GM12878 (cell line): ENCODE results near the gene CEP295NL. TPM values are rescaled to one million over a fixed set of nuclear protein-coding genes. Genes with fewer than 3 reads are reported as not detected.

Source experiments
- ATF7 ChIP-seq: fragments of 450-650 bp; IDR thresholded peaks from 2 replicates; pipeline ENCODE4 v1.6.1; 2016; ENCODE audit warnings: low read depth, mild to moderate bottlenecking
- BHLHE40 ChIP-seq, 2 experiments: fragments of 450-650 bp in 1 of 2; IDR thresholded peaks; 2 replicates each; pipeline ENCODE4 v1.6.1; 2011 to 2017; ENCODE audit warnings: low read depth in 2 of 2, borderline replicate concordance in 1 of 2, improper control_type of control experiment in 1 of 2, low read length in 1 of 2, mild to moderate bottlenecking in 1 of 2
- EZH2 ChIP-seq: IDR thresholded peaks from 2 replicates; pipeline ENCODE4 v1.6.1; 2012; ENCODE audit warnings: low read depth, mild to moderate bottlenecking, control low read depth, inconsistent platforms, low read length, borderline replicate concordance; ENCODE audit not compliant: control insufficient read depth
- IKZF1 ChIP-seq: fragments of 450-650 bp; conservative IDR thresholded peaks from 2 replicates; pipeline ENCODE4 v1.6.1; 2017; ENCODE audit warnings: antibody characterized with exemption, mild to moderate bottlenecking
- NFXL1 ChIP-seq: fragments of 450-650 bp; IDR thresholded peaks from 2 replicates; pipeline ENCODE4 v1.6.1; 2017; ENCODE audit warnings: antibody characterized with exemption, mild to moderate bottlenecking, borderline replicate concordance
- NR2C1 ChIP-seq: fragments of 450-650 bp; IDR thresholded peaks from 2 replicates; pipeline ENCODE4 v1.6.1; 2017; ENCODE audit warnings: antibody characterized with exemption, mild to moderate bottlenecking, moderate library complexity
- NR2C2 ChIP-seq: IDR thresholded peaks from 2 replicates; pipeline ENCODE4 v1.6.1; 2011; ENCODE audit warnings: borderline replicate concordance, low read depth; ENCODE audit not compliant: control insufficient read depth, insufficient read length
- PML ChIP-seq: IDR thresholded peaks from 2 replicates; pipeline ENCODE4 v1.6.1; 2012; ENCODE audit warnings: low read length, inconsistent platforms
- POLR2A ChIP-seq: IDR thresholded peaks from 2 replicates; pipeline ENCODE4 v1.6.1; 2011; ENCODE audit warnings: low read depth, mild to moderate bottlenecking, low read length
- POLR2AphosphoS5 ChIP-seq: IDR thresholded peaks from 2 replicates; pipeline ENCODE4 v1.6.1; 2011; ENCODE audit warnings: mild to moderate bottlenecking, low read length, inconsistent platforms
- SMAD5 ChIP-seq: IDR thresholded peaks from 2 replicates; pipeline ENCODE4 v1.6.1; 2016; ENCODE audit warnings: antibody characterized with exemption, low read depth
- SPI1 ChIP-seq: IDR thresholded peaks from 2 replicates; pipeline ENCODE4 v1.6.1; 2011; ENCODE audit warnings: low read depth, mild to moderate bottlenecking, low read length, moderate library complexity, borderline replicate concordance; ENCODE audit not compliant: insufficient read depth
- STAT3 ChIP-seq: IDR thresholded peaks from 2 replicates; pipeline ENCODE4 v1.6.1; 2011; ENCODE audit warnings: low read depth, low read length, improper control_type of control experiment
- SUPT20H ChIP-seq: IDR thresholded peaks from 2 replicates; pipeline ENCODE4 v1.6.1; 2011; ENCODE audit warnings: low read depth, mild to moderate bottlenecking, low read length, moderate library complexity, borderline replicate concordance; ENCODE audit not compliant: control insufficient read depth
- TCF12 ChIP-seq: IDR thresholded peaks from 2 replicates; pipeline ENCODE4 v1.6.1; 2011; ENCODE audit warnings: low read depth, mild to moderate bottlenecking, low read length
- TCF7 ChIP-seq: IDR thresholded peaks from 2 replicates; pipeline ENCODE4 v1.6.1; 2014; ENCODE audit warnings: antibody characterized with exemption, borderline replicate concordance
- WRNIP1 ChIP-seq: IDR thresholded peaks from 2 replicates; pipeline ENCODE4 v1.6.1; 2011; ENCODE audit warnings: low read depth, low read length, improper control_type of control experiment, borderline replicate concordance
- ZNF622 ChIP-seq: fragments of 450-650 bp; IDR thresholded peaks from 2 replicates; pipeline ENCODE4 v1.6.1; 2017; ENCODE audit warnings: mild to moderate bottlenecking, inconsistent platforms
- polyA plus RNA-seq, 11 experiments: library from polyadenylated mRNA; depleted of rRNA in 4 of 11; unstranded in 6 of 11; stranded (reverse) in 5 of 11; fragments of >200 nt; fragmentation: Nextera tagmentation in 4 of 11; fragmentation: Illumina TruSeq in 1 of 11; extraction: Ambion mirVana in 4 of 11; extraction: Trizol in 1 of 11; gene quantifications; 1 replicate in 1 of 11; 2 replicates in 10 of 11; pipeline versions ENCODE4 v1.2.1 to v1.2.3, GENCODE V29; 2011 to 2016; ENCODE audit warnings: inconsistent platforms in 2 of 11, missing spikeins in 2 of 11, low read depth in 1 of 11
- total RNA-seq, 4 experiments: library from RNA; depleted of rRNA in 3 of 4; stranded (reverse); fragments of >200 nt in 3 of 4; fragmentation: Illumina TruSeq in 1 of 4; extraction: Trizol in 1 of 4; gene quantifications; 2 replicates each; pipeline versions ENCODE4 v1.2.1 to v1.2.3, GENCODE V29; 2013 to 2021
- TF ChIP-seq, protein P1 (sequence below): fragments of 450-650 bp; formaldehyde crosslinking; IDR thresholded peaks from 2 replicates; pipeline ENCODE4 v1.5.0; 2022; ENCODE audit warnings: mild to moderate bottlenecking, missing genetic modification characterization
- TF ChIP-seq, protein P2 (sequence below): fragments of 450-650 bp; IDR thresholded peaks from 2 replicates; pipeline ENCODE4 v1.6.1; 2017; ENCODE audit warnings: mild to moderate bottlenecking, moderate library complexity
- TF ChIP-seq, protein P3 (sequence below): fragments of 150-350 bp; IDR thresholded peaks from 2 replicates; pipeline ENCODE4 v1.6.1; 2014; ENCODE audit warnings: mild to moderate bottlenecking, low read depth, low read length

Gene CEP295NL
- total and polyA plus RNA-seq, 10 of the 15 experiments (the other 5 are each of a cell fraction or from before 2014, with no cell fraction given) = not detected

DNA sequence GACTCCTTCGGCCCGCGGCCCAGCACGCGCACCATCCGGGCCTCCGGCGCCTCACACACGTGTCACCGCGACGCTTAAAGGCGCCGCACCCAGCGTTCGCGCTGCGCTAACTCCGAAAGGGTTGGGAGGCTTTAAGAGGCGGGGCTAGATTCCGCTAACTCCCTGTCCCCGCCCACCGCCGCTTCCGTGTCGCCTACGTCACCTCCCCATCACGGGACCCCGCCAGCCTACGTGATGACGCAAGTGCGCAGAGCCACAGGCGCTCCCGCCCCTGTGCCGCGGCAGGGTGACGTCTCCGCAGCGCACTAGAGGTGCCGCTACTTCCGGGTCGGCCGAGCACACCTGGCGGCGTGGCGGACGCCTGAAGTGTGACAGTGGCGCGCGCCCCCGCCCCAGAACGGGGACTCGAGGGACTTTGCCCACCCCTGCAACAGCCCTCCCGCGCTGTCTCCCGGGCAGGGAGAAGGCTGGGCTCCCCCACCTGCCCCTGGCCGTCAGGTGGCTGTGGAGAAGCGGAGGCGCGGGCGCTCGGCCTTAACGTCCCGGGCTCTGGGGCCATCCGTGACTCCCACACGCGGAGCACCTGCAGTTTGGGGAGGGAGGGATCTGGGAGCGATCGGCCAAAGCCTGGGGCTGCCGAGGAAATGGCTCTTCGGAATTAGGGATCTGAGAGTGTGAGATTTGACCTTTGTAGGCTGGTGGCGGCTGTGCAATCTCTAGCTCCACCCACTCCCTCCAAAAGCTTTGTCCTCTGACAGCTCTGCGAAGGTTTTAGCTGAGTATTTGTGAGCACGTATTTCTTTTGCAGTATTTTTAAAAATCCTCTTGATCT, 62.0 kb downstream of the CEP295NL start, which contains the start of gene USP36 (continued):
- TF ChIP-seq IKZF1 (peak; percentile 83), PML (peak; percentile 96), SMAD5 (peak; percentile 80; the same call in 1 of the 2 replicates), TCF12 (peak; percentile 71; the same call in 1 of the 2 replicates), EZH2 (no peak), POLR2AphosphoS5 (peak; percentile 87), SUPT20H (no peak), NR2C1 (peak; percentile 60), STAT3 (no peak), NFXL1 (peak; percentile 95), NR2C2 (no peak), BHLHE40 (IDR thresholded peaks at IDR 0.05; ENCODE audit: borderline replicate concordance in 1 of 2, low read depth in 2 of 2, low read length in 1 of 2) (peak; percentile 99), TCF7 (no peak), SPI1 (0 out of 2 replicates have a peak, but pooled peaks have one; percentile 18), ZNF622 (no peak), WRNIP1 (no peak), ATF7 (peak; percentile 94), POLR2A (peak; percentile 100)
- TF ChIP-seq, protein P1, sequence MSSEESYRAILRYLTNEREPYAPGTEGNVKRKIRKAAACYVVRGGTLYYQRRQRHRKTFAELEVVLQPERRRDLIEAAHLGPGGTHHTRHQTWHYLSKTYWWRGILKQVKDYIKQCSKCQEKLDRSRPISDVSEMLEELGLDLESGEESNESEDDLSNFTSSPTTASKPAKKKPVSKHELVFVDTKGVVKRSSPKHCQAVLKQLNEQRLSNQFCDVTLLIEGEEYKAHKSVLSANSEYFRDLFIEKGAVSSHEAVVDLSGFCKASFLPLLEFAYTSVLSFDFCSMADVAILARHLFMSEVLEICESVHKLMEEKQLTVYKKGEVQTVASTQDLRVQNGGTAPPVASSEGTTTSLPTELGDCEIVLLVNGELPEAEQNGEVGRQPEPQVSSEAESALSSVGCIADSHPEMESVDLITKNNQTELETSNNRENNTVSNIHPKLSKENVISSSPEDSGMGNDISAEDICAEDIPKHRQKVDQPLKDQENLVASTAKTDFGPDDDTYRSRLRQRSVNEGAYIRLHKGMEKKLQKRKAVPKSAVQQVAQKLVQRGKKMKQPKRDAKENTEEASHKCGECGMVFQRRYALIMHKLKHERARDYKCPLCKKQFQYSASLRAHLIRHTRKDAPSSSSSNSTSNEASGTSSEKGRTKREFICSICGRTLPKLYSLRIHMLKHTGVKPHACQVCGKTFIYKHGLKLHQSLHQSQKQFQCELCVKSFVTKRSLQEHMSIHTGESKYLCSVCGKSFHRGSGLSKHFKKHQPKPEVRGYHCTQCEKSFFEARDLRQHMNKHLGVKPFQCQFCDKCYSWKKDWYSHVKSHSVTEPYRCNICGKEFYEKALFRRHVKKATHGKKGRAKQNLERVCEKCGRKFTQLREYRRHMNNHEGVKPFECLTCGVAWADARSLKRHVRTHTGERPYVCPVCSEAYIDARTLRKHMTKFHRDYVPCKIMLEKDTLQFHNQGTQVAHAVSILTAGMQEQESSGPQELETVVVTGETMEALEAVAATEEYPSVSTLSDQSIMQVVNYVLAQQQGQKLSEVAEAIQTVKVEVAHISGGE (CRISPR knock-in tag) = no peak
- TF ChIP-seq, protein P2, sequence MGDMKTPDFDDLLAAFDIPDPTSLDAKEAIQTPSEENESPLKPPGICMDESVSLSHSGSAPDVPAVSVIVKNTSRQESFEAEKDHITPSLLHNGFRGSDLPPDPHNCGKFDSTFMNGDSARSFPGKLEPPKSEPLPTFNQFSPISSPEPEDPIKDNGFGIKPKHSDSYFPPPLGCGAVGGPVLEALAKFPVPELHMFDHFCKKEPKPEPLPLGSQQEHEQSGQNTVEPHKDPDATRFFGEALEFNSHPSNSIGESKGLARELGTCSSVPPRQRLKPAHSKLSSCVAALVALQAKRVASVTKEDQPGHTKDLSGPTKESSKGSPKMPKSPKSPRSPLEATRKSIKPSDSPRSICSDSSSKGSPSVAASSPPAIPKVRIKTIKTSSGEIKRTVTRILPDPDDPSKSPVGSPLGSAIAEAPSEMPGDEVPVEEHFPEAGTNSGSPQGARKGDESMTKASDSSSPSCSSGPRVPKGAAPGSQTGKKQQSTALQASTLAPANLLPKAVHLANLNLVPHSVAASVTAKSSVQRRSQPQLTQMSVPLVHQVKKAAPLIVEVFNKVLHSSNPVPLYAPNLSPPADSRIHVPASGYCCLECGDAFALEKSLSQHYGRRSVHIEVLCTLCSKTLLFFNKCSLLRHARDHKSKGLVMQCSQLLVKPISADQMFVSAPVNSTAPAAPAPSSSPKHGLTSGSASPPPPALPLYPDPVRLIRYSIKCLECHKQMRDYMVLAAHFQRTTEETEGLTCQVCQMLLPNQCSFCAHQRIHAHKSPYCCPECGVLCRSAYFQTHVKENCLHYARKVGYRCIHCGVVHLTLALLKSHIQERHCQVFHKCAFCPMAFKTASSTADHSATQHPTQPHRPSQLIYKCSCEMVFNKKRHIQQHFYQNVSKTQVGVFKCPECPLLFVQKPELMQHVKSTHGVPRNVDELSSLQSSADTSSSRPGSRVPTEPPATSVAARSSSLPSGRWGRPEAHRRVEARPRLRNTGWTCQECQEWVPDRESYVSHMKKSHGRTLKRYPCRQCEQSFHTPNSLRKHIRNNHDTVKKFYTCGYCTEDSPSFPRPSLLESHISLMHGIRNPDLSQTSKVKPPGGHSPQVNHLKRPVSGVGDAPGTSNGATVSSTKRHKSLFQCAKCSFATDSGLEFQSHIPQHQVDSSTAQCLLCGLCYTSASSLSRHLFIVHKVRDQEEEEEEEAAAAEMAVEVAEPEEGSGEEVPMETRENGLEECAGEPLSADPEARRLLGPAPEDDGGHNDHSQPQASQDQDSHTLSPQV = peak; percentile 83; the same call in 1 of the 2 replicates
- TF ChIP-seq, protein P3, sequence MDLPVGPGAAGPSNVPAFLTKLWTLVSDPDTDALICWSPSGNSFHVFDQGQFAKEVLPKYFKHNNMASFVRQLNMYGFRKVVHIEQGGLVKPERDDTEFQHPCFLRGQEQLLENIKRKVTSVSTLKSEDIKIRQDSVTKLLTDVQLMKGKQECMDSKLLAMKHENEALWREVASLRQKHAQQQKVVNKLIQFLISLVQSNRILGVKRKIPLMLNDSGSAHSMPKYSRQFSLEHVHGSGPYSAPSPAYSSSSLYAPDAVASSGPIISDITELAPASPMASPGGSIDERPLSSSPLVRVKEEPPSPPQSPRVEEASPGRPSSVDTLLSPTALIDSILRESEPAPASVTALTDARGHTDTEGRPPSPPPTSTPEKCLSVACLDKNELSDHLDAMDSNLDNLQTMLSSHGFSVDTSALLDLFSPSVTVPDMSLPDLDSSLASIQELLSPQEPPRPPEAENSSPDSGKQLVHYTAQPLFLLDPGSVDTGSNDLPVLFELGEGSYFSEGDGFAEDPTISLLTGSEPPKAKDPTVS = no peak; the same call in 1 of the 2 replicates
